H9 (cell line): ENCODE results near the gene NEK8. TPM values are rescaled to one million over a fixed set of nuclear protein-coding genes. Genes with fewer than 3 reads are reported as not detected.

Experiments
- DNase-seq: peaks from one replicate; pipeline ENCODE4 v3.0.0-alpha.2; 2017
- H2AFZ ChIP-seq: one replicate; pipeline ENCODE4 v1.6.1; 2013; ENCODE audit warnings: mild to moderate bottlenecking, low read length, control low read depth, moderate library complexity
- H2AK5ac ChIP-seq: 2 replicates; pipeline ENCODE4 v1.6.1; 2013; ENCODE audit warnings: low read length, control low read depth, mixed read lengths; ENCODE audit not compliant: insufficient read length
- H2BK120ac ChIP-seq: one replicate; pipeline ENCODE4 v1.6.1; 2013; ENCODE audit warnings: low read depth, mild to moderate bottlenecking, low read length, control low read depth, inconsistent platforms; ENCODE audit not compliant: poor library complexity, severe bottlenecking
- H2BK12ac ChIP-seq: 2 replicates; pipeline ENCODE4 v1.6.1; 2013; ENCODE audit warnings: low read length, control low read depth, mixed read lengths, low read depth; ENCODE audit not compliant: insufficient read length
- H2BK15ac ChIP-seq: 2 replicates; pipeline ENCODE4 v1.6.1; 2013; ENCODE audit warnings: low read depth, low read length, control low read depth
- H2BK20ac ChIP-seq: one replicate; pipeline ENCODE4 v1.6.1; 2013; ENCODE audit warnings: low read depth, mild to moderate bottlenecking, low read length, control low read depth, inconsistent platforms; ENCODE audit not compliant: poor library complexity, severe bottlenecking
- H2BK5ac ChIP-seq: 2 replicates; pipeline ENCODE4 v1.6.1; 2013; ENCODE audit warnings: low read length, control low read depth, mixed read lengths; ENCODE audit not compliant: insufficient read length
- H3K14ac ChIP-seq: 2 replicates; pipeline ENCODE4 v1.6.1; 2013; ENCODE audit warnings: low read length, control low read depth; ENCODE audit not compliant: insufficient read depth
- H3K18ac ChIP-seq: 2 replicates; pipeline ENCODE4 v1.6.1; 2013; ENCODE audit warnings: low read depth, mild to moderate bottlenecking, mixed read lengths, low read length, control low read depth; ENCODE audit not compliant: insufficient read length
- H3K23ac ChIP-seq: 2 replicates; pipeline ENCODE4 v1.6.1; 2013; ENCODE audit warnings: low read length, control low read depth, mixed read lengths, low read depth; ENCODE audit not compliant: insufficient read length
- H3K23me2 ChIP-seq: 2 replicates; pipeline ENCODE4 v1.6.1; 2013; ENCODE audit warnings: low read depth, mild to moderate bottlenecking, mixed read lengths, low read length, control low read depth; ENCODE audit not compliant: insufficient read length, poor library complexity, severe bottlenecking
- H3K27ac ChIP-seq: 2 replicates; pipeline ENCODE4 v1.5.1; 2013; ENCODE audit warnings: low read length, control low read depth, mixed read lengths, low read depth; ENCODE audit not compliant: insufficient read length
- H3K27me3 ChIP-seq: 2 replicates; pipeline ENCODE4 v1.6.1; 2013; ENCODE audit warnings: low read length, control low read depth, inconsistent platforms; ENCODE audit not compliant: insufficient read depth
- H3K4ac ChIP-seq: 2 replicates; pipeline ENCODE4 v1.6.1; 2013; ENCODE audit warnings: low read depth, mild to moderate bottlenecking, control low read depth, inconsistent platforms, low read length, moderate library complexity
- H3K4me1 ChIP-seq: 2 replicates; pipeline ENCODE4 v1.6.1; 2013; ENCODE audit warnings: low read length, control low read depth, inconsistent platforms; ENCODE audit not compliant: insufficient read depth
- H3K4me2 ChIP-seq: 2 replicates; pipeline ENCODE4 v1.6.1; 2013; ENCODE audit warnings: low read length, control low read depth, mixed read lengths; ENCODE audit not compliant: insufficient read length, insufficient read depth
- H3K56ac ChIP-seq: 2 replicates; pipeline ENCODE4 v1.6.1; 2013; ENCODE audit warnings: low read depth, mild to moderate bottlenecking, mixed read lengths, low read length, control low read depth; ENCODE audit not compliant: insufficient read length
- H3K79me1 ChIP-seq: 2 replicates; pipeline ENCODE4 v1.6.1; 2013; ENCODE audit warnings: low read depth, mild to moderate bottlenecking, moderate library complexity, low read length, control low read depth, inconsistent platforms; ENCODE audit not compliant: insufficient read depth, poor library complexity, severe bottlenecking
- H3K79me2 ChIP-seq: 2 replicates; pipeline ENCODE4 v1.6.1; 2013; ENCODE audit warnings: low read length, control low read depth, inconsistent platforms; ENCODE audit not compliant: insufficient read depth
- H3K9ac ChIP-seq: 2 replicates; pipeline ENCODE4 v1.6.1; 2013; ENCODE audit warnings: low read length, control low read depth, mixed read lengths; ENCODE audit not compliant: insufficient read length; ENCODE audit errors: extremely low read depth
- H3K9me3 ChIP-seq: one replicate; pipeline ENCODE4 v1.6.1; 2013; ENCODE audit warnings: low read depth, low read length, inconsistent platforms; ENCODE audit not compliant: control insufficient read depth
- H3T11ph ChIP-seq: one replicate; pipeline ENCODE4 v1.6.1; 2013; ENCODE audit warnings: mild to moderate bottlenecking, low read length, control low read depth, inconsistent platforms
- H4K20me1 ChIP-seq: one replicate; pipeline ENCODE4 v1.6.1; 2013; ENCODE audit not compliant: control insufficient read depth, insufficient read length, insufficient read depth
- H4K5ac ChIP-seq: 2 replicates; pipeline ENCODE4 v1.6.1; 2013; ENCODE audit warnings: low read depth, mild to moderate bottlenecking, mixed read lengths, low read length, control low read depth; ENCODE audit not compliant: insufficient read length
- H4K8ac ChIP-seq: replicated peaks from 2 replicates; pipeline ENCODE4 v1.6.1; 2013; ENCODE audit warnings: low read length, control low read depth, mixed read lengths, low read depth; ENCODE audit not compliant: insufficient read length
- H4K91ac ChIP-seq: 2 replicates; pipeline ENCODE4 v1.6.1; 2013; ENCODE audit warnings: low read depth, mild to moderate bottlenecking, moderate library complexity, mixed read lengths, low read length, control low read depth; ENCODE audit not compliant: insufficient read length
- H3K27ac Mint-ChIP-seq, 3 experiments: 2 replicates in 2 of 3; 3 replicates in 1 of 3; pipeline ENCODE4 v1.8.0; 2020 to 2021; ENCODE audit warnings: mixed read lengths in 3 of 3, mild to moderate bottlenecking in 1 of 3, moderate library complexity in 1 of 3
- H3K27me3 Mint-ChIP-seq: 2 replicates; pipeline ENCODE4 v1.8.0; 2021; ENCODE audit warnings: low read depth, mild to moderate bottlenecking, moderate library complexity, mixed read lengths
- H3K36me3 Mint-ChIP-seq, 3 experiments: 2 replicates in 2 of 3; 3 replicates in 1 of 3; pipeline ENCODE4 v1.8.0; 2020 to 2021; ENCODE audit warnings: low read depth in 3 of 3, mixed read lengths in 3 of 3; ENCODE audit not compliant: insufficient read depth in 1 of 3
- H3K4me1 Mint-ChIP-seq, 2 experiments: 2 replicates each; pipeline ENCODE4 v1.8.0; 2020; ENCODE audit warnings: mixed read lengths in 2 of 2
- H3K4me3 Mint-ChIP-seq, 2 experiments: 2 replicates in 1 of 2; 3 replicates in 1 of 2; pipeline ENCODE4 v1.8.0; 2020 to 2021; ENCODE audit warnings: mild to moderate bottlenecking in 2 of 2, mixed read lengths in 2 of 2, moderate library complexity in 1 of 2
- H3K9me3 Mint-ChIP-seq, 2 experiments: 2 replicates in 1 of 2; 3 replicates in 1 of 2; pipeline ENCODE4 v1.8.0; 2020; ENCODE audit warnings: mild to moderate bottlenecking in 2 of 2, mixed read lengths in 2 of 2, moderate library complexity in 1 of 2
- WGBS: extraction: QIAGEN DNeasy Blood & Tissue Kit; methylation state at CpG from one replicate; pipeline ENCODE4 v1.1.7; 2013; ENCODE audit warnings: missing lambda C conversion rate, low lambda C conversion rate, mixed read lengths; ENCODE audit not compliant: insufficient read length; ENCODE audit errors: extremely low coverage; 5-methylcytosine and 5-hydroxymethylcytosine counted together
- total RNA-seq: library from RNA; stranded (reverse); gene quantifications from 2 replicates; pipeline ENCODE4 v1.2.1, GENCODE V29; 2021
- TF ChIP-seq, protein P1 (sequence below): fragments of 200-600 bp; sonication (generic); conservative IDR thresholded peaks from 3 replicates; pipeline ENCODE4 v1.8.0; 2021; ENCODE audit warnings: antibody characterized with exemption, mild to moderate bottlenecking

Gene NEK8
- total RNA-seq, 1 experiment from 2014 or later = 18.8 TPM

DNA sequence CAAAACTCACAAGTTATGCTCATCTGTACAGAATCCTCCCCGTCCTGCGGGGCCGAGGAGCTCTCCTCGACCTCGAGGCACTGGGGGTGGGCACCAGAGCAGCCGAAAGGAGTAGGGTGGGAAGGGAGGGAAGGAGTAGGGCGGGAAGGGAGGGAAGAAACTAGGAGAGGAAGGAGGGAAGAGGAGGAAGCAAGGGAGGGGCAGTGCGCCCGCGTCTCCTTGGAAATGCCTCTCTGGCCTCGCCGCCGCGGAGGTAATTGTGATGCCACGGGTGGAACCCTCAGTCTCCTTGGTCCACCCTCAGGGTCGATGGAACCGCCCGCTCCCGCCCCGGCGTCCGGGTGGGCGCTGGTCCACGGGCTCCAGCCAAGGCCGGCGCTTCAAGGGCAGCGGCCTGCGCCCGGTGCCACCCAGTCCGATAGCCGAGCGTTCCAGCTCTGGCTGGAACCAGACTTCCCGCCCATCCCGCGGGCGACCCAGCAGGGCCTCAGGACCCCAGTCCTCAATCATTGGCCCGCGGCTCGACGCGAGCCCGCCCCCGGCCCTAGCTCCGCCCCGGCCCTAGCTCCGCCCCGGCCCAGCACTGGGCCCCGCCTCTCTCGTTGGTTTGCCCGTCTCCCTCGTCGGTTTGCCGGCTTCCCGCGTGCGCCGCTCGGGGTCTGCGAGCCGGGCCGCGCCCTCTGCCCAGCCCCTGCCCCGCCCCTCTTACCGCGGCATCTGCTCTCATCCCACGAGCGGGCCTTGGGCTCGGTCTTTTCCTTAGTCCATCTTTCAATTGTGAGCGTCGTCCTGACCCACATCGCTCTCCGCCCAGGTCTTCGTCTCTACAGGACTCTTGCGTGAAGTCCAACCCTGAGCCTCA, 17.5 kb upstream of the NEK8 start:
- WGBS = no CpG with 5 or more reads among the region's 74 CpGs
- H4K91ac ChIP-seq = no peak overlapping the region

More for the DNA sequence above, 17.5 kb upstream of the NEK8 start:
- Histone ChIP-seq H3K23me2 (peaks cover 14% of the 10 kb centered on the region), H2AFZ (no peak overlapping the region), H4K8ac (no peak overlapping the region), H4K20me1 (no peaks in the 10 kb centered on the region), H3K18ac (peak overlapping the region; percentile 94), H2BK120ac (no peak overlapping the region), H4K5ac (peak overlapping the region; percentile 7), H3K9me3 (no peaks in the 10 kb centered on the region), H2AK5ac (no peak overlapping the region), H3K4ac (no peak overlapping the region), H3K23ac (no peak overlapping the region), H3K79me1 (peaks cover 4% of the 10 kb centered on the region), H3K27me3 (no peaks in the 10 kb centered on the region), H3T11ph (no peak overlapping the region), H2BK5ac (no peak overlapping the region), H3K9ac (peak overlapping the region; percentile 79), H3K4me1 (peaks cover 2% of the 10 kb centered on the region; the same call in 1 of the 2 replicates), H2BK15ac (no peak overlapping the region), H3K4me2 (peak overlapping the region; percentile 66), H3K27ac (peak overlapping the region; percentile 68), H2BK12ac (no peak overlapping the region), H3K56ac (no peak overlapping the region), H2BK20ac (no peak overlapping the region), H3K79me2 (peaks cover 1% of the 10 kb centered on the region; the same call in 1 of the 2 replicates), H3K14ac (peak overlapping the region; percentile 94)
- peak overlapping the region; percentile 99 to 100 (median 99) for H3K27ac Mint-ChIP-seq
- H3K36me3 Mint-ChIP-seq = peaks cover 23 to 42% (median 29%) of the 10 kb centered on the region in 3 experiments; a peak in 6 of 7 replicates
- H3K4me3 Mint-ChIP-seq = peak overlapping the region; percentile 89 to 96
- no peaks in the 10 kb centered on the region for H3K9me3 Mint-ChIP-seq
- TF ChIP-seq, protein P1, sequence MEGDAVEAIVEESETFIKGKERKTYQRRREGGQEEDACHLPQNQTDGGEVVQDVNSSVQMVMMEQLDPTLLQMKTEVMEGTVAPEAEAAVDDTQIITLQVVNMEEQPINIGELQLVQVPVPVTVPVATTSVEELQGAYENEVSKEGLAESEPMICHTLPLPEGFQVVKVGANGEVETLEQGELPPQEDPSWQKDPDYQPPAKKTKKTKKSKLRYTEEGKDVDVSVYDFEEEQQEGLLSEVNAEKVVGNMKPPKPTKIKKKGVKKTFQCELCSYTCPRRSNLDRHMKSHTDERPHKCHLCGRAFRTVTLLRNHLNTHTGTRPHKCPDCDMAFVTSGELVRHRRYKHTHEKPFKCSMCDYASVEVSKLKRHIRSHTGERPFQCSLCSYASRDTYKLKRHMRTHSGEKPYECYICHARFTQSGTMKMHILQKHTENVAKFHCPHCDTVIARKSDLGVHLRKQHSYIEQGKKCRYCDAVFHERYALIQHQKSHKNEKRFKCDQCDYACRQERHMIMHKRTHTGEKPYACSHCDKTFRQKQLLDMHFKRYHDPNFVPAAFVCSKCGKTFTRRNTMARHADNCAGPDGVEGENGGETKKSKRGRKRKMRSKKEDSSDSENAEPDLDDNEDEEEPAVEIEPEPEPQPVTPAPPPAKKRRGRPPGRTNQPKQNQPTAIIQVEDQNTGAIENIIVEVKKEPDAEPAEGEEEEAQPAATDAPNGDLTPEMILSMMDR = no peak
- no peaks in the 10 kb centered on the region for H3K27me3 Mint-ChIP-seq
- peak; percentile 99 for DNase-seq
- peaks cover 28 to 43% of the 10 kb centered on the region in 2 experiments for H3K4me1 Mint-ChIP-seq
